GM21786 (cell line): ENCODE data around the gene CD83.

Source experiments
- ATAC-seq: cut with Tn5 transposase; IDR thresholded peaks from one replicate; pipeline ENCODE4 v1.9.1; 2021; ENCODE audit not compliant: unreplicated experiment

The CD83 gene

GRCh38 chr6:14091339-14091978 lies 26.1 kb upstream of the CD83 start:
- no peak for ATAC-seq

DNA sequence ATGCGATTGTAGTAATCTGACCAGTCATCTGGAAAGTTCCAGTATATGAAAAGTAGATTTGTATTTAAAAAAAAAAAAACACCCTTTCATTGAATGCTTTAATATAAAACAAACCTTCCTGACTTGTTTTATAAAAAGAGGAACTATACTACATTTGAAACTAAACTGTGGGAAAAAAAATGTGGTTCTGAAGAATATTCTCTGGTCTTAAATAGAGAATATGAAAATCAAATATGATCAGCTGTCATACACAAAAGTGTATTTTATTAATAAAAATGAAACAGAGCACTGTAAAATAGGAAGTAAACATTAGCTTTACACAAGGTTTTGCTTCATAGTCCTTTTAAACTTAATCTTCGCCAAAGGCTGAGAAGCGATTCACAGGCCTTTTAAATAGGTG lies 25.3 kb upstream of the CD83 start:
- no peak for ATAC-seq

DNA sequence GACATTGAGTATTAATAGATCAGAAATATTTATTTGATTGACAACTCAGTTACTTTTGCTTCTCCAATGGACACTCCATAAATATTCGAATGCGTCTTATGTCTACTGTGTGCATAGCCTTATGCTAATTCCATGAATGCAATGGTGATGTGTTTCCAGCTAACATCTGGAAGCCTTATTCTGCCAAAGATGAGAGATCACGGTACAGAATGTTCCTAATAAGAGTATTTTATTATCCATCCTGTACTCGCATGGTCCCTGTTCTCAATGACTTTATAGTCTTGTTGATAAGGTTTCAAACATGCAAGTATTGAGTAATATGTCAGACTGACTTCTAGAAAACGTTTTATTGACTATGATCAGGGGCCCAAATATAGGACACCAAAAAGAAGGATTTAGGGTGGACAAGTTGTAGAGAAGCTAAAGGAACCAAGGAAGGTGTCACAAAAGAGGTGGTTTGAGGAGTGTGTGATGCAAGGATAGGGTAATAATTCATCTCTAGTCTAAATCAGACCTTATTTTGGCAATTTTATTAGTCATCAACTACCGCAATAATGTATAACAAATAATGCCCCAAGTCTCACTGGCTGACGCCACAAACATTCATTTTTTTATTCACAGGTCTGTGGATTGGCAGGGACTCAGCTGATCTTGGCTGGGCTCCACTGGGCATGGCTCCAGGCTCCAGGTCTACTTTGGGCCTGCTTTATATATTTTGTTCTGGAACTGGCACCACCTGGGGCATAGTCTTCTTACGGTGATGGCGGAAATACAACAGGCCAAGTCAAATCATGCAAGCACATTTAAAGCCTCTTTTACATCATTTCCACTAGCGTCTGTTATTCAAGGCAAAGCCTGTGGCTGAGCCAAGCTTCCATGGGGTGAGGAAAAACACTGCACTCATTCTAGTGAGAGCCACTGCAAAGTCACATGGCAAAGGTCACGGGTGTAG lies 24.5 kb upstream of the CD83 start:
- no peak for ATAC-seq

DNA sequence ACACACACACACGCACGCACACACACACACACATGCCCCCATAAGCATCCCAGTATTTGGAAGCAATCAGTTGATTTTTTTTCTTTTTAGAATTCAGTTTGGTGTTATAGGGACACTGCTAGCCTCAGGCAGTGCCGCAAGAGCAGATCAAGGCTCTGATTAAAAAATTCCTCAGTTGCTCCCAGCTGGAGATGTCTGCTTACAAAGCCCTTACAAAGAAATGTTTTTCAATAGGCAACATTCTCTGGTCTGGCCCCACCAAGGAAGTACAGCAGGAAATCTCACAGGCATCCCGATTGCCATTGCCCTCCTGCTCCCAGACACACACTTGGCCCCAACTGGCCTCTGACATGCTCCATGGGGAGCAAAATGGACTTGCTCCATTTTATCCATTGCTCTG lies 22.9 kb upstream of the CD83 start:
- no peak for ATAC-seq

DNA sequence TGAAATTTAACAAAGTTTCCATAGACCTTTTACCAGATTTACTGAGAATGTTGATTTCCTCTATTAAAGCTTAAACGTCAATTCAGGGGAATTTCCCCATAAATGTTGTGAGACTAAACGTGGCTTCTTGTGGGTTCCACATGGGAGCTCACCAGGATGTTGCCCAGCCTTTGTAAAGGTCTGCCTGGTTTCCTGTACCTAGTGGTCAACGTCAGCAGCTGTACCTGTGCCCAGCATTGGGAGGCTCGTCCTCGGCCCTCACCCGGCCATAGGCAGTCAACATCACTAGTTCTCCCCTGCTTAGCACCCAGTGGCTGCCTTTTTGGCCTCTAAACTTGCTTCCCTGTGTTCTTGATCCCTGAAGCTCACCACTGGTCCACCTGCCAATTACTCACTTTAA lies 22.1 kb upstream of the CD83 start:
- peak; percentile 46 for ATAC-seq

DNA sequence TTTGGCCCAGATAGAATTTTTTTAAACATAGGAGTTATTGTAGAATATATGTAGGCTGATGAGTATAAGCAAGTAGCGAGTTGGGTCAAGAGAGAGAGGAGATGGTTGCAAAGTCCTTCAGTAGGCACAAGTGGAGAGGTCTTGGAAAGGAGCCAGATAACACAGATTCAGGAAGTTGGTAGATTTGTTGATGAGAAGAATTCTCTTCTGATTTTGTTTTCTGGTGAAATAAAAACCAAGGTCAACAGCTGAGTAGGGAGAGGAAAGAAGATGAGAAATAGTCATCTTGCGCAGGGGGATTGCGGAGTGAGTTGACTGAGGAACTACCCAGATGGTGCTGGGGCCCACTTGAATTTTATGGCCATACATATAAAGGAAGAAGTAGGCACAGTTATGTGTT lies 17.4 kb upstream of the CD83 start:
- ATAC-seq, result no peak

- ATAC-seq, result no peak
Measured at GRCh38 chr6:14100966-14101365, 16.6 kb upstream of the CD83 start.

DNA sequence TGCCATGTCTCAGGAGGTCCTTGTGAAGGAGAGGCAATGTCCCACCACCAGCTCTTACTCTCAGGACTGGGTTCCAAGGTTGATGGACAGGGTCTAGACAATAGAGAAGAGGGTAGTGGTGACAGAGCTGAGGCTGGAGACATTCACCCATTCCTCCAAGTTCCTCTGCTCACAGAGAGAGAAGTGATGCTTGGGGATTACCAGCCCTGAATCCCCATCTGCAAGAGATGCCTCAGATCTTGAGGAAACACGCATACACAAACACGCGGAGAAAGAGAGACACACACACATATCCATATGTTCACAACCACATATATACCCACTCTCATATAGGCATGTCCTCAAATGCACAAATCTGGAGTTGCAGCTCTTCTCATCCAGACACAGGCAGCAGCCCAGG lies 15.2 kb upstream of the CD83 start:
- no peak for ATAC-seq

DNA sequence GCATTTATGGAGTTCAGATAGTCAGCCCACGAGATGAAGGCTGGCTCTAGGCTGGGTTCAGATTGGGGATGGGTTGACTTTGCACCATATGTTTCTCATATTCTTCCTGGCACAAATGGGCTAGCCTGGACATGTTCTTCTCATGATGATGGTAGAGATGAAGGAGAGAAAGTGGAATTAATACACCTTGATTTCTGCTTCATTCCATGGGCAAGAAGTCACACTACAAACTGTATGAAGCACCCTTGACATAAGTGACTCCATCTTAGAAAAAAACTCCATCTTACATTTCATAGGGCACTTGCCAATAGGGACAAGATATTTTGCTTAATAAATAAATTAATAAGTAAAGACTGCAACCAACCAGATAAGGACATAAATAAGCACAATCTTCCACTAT lies 12.0 kb upstream of the CD83 start:
- ATAC-seq, result no peak

DNA sequence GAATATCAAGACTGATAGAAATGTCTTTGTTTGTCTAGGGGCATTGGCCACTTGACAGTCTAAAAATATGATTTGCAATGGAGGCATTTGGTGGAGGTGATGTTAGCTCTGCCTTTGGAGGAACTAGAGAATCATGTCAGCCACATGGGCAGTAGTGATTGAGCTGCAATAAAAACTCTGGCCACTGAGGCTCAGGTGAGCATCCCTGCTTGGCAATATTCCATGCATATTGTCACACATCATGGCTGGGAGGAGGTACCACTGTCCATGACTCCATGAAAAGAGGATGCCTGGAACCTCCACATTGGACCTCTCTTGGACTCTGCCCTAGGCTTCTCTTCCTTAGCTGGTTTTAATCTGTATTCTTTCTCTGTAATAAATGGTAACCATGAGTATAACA lies 10.6 kb upstream of the CD83 start:
- ATAC-seq, result no peak

- no peak for ATAC-seq
Measured at GRCh38 chr6:14107711-14108494, 9.7 kb upstream of the CD83 start.

- ATAC-seq, result peak; percentile 70
Measured at GRCh38 chr6:14108571-14109410, 8.8 kb upstream of the CD83 start.

GRCh38 chr6:14109411-14109826 lies 8.2 kb upstream of the CD83 start:
- ATAC-seq, result peak; percentile 1

DNA sequence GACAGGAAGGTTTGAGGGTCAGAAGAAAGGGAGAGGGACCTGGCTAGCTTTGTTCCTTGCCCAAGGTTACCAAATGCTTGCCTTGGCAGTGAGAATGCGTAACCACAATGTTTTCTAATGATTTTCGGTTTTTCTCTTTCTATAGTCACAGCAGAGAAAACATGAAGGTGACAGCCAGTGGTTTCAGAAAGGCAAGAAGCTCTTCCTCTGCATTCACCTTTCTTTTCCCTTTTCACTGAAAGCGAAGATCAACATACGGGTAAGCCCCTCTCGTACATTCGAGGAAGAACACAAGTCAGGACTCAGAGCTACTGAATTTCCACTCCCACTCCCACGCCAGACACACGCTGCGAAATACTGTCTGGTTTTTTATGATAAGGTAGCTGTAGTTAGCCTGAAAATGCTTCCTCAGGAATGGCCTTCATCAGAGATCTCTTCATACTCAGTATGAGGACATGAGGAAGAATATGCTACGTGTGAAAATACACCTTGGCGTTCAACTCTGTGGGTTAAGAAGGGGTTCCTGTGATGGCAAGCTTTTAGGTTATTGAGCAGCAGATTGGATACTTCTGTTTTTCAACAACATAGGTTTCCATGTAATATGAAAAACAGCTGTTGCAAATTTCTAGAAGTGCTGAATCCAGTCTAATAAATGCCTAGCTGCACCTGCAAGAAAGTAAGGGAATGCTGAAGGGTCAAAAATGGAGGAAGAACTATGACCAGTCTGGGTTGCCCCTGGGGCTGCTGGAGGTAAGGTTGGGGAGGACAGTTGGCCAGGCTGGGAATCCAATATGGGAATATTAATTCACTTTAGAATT lies 7.4 kb upstream of the CD83 start:
- ATAC-seq, result peak; percentile 51

DNA sequence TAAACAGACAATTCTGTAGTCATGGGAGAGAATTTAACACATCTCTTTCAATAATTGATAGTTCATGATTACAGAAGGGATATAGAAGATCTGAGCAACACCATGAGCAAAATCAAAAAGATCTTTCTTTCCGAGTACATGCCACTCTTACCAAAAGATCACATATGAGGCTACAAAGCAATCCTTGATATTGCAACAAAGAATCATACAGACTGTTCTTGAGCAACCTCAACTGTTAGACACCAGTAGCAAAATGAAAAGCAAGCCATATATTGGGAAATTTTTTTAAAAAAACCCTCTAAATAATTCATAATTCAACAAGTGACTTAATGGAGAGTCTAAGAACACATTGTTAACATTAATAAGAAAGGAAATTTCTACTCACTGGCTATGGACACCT lies 3.6 kb upstream of the CD83 start:
- no peak for ATAC-seq

DNA sequence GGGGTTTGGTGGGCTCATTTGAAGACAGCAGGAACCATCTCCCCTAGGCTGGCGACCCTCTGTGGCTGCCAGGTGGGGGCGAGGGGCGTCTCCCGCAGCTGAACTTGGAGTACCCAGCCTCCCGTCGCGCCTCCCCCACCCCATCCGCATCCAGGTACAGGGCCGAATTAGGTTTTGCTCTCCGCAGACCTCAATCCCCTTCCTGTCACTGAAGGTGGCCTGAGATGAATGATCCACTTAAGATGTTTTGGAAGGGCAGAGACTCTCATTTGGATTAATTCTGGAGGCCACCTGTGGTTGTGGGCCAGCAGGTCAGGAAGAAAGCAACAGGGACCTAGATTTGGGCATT lies 493 bp downstream of the CD83 start:
- ATAC-seq, result peak; percentile 5

DNA sequence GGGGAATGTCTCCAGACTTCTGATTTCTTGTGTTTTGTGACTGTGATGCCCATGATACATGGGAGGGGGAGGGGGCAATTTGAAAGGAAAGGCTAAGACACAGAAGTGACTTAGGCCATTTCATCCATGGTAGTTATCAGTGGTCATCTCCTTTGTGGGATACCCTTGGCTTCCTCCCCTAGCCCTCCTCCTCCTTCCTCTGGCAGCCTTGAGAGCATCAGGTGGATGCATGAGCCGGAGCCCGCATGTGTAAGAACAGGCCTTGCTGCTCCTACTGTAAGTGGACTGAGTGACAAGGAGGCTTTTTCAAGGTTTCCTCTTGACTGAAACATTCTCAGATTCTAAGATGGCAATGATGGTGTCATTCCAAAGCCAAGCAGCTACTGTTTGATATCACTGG lies 874 bp downstream of the CD83 start:
- no peak for ATAC-seq

- ATAC-seq, result no peak
Measured at GRCh38 chr6:14119784-14120183, 2.2 kb downstream of the CD83 start.

DNA sequence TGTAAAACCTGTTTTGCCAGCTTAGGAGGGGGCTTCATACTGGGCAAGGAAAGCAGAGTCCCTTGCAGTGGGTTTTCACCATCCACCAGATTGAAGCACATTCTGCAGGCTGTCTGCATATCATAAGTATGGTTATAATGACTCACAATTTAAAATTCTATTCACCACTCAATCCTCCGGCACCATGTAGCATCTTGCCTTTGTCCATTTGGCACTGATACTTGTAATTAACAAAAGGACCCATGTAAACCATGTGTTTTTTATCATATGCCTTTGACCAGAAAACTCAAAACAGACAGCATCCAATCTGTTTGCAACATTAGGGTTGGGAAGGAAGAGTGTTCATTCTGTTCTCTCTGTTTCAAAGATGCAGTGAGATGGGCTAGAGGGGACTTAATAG lies 3.0 kb downstream of the CD83 start:
- ATAC-seq, result no peak

DNA sequence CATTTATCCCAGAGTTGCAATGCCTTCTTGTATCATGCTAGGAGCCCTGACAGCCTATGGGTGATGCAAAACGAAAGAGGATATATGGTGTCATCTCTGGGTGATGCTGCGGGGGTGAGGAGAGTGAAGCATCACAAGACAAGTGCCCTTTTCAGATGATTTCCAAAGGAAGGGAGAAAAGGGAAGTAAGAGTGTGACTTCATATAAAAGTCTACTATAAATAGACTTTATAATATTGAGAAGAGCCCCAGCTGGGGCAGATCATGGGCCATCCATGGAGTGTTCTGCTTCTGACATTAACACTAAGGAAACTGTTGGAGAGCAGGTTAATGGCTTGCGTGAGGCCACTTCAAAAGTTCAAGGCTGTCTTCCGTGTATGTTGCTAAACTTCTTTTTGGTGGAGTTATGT lies 4.4 kb downstream of the CD83 start:
- peak; percentile 74 for ATAC-seq
